A673 (cell line): ENCODE data around the gene MYO1D. TPM values are rescaled to one million over a fixed set of nuclear protein-coding genes. Genes with fewer than 3 reads are reported as not detected.

ENCODE experiments used
- BruUV-seq: library from RNA; stranded (reverse); fragments of 400-500 nt; replicated peaks from 2 replicates; lab custom pipeline; 2021; lab: Mats Ljungman, UMichigan
- CTCF ChIA-PET: fragments of 300-600 bp; sonication (Branson Sonifier 250); formaldehyde crosslinking; loops from one replicate; lab custom pipeline; 2022; ENCODE audit warnings: antibody characterized with exemption; lab: Charles Lee
- POLR2A ChIA-PET: fragments of 300-600 bp; sonication (Branson Sonifier 250); formaldehyde crosslinking; loops from one replicate; lab custom pipeline; 2022; ENCODE audit warnings: antibody characterized with exemption; ENCODE audit not compliant: low non-redundant PET; lab: Charles Lee
- DNase-seq: peaks from one replicate; pipeline ENCODE4 v3.0.0-alpha.2; 2015; ENCODE audit warnings: low spot score
- H3K27ac ChIP-seq: fragments of 200-600 bp; sonication (generic); 2 replicates; pipeline ENCODE4 v1.5.1; 2016; ENCODE audit warnings: mixed run types, low read depth, mild to moderate bottlenecking, mixed read lengths, antibody characterized with exemption, low read length; ENCODE audit not compliant: poor library complexity, severe bottlenecking
- H3K27me3 ChIP-seq: fragments of 200-600 bp; sonication (generic); replicated peaks from 2 replicates; pipeline ENCODE4 v1.6.1; 2017; ENCODE audit warnings: mixed run types, low read depth, mild to moderate bottlenecking, mixed read lengths, antibody characterized with exemption, low read length; ENCODE audit not compliant: insufficient read depth, poor library complexity
- H3K36me3 ChIP-seq: fragments of 200-600 bp; sonication (generic); 2 replicates; pipeline ENCODE4 v1.6.1; 2016; ENCODE audit warnings: mixed run types, mild to moderate bottlenecking, mixed read lengths, antibody characterized with exemption, low read length; ENCODE audit not compliant: insufficient read depth, poor library complexity, severe bottlenecking
- H3K4me1 ChIP-seq: fragments of 200-600 bp; sonication (generic); 2 replicates; pipeline ENCODE4 v1.6.1; 2017; ENCODE audit warnings: mixed run types, mild to moderate bottlenecking, mixed read lengths, antibody characterized with exemption, low read length; ENCODE audit not compliant: insufficient read depth, poor library complexity, severe bottlenecking
- H3K4me3 ChIP-seq: fragments of 200-600 bp; sonication (generic); 2 replicates; pipeline ENCODE4 v1.5.1; 2016; ENCODE audit warnings: low read depth, mixed run types, mild to moderate bottlenecking, mixed read lengths, low read length; ENCODE audit not compliant: poor library complexity, severe bottlenecking
- H3K9me3 ChIP-seq: fragments of 200-600 bp; sonication (generic); 2 replicates; pipeline ENCODE4 v1.6.1; 2016; ENCODE audit warnings: mixed run types, low read depth, mild to moderate bottlenecking, mixed read lengths, antibody characterized with exemption, low read length; ENCODE audit not compliant: poor library complexity, severe bottlenecking
- EZH2 ChIP-seq: fragments of 200-600 bp; sonication (generic); IDR thresholded peaks from 2 replicates; pipeline ENCODE4 v1.6.1; 2017; ENCODE audit warnings: borderline replicate concordance, low read depth, mild to moderate bottlenecking, mixed read lengths, antibody characterized with exemption, low read length; ENCODE audit not compliant: poor library complexity, severe bottlenecking
- intact Hi-C: fragments of 100-400 bp; cut with micrococcal nuclease; formaldehyde crosslinking; loops from one replicate; pipeline ENCODE4 v1.10.0; 2022; ENCODE audit not compliant: unreplicated experiment
- total RNA-seq: library from RNA; stranded (reverse); gene quantifications from 2 replicates; pipeline ENCODE4 v1.2.3, GENCODE V29; 2021
- TF ChIP-seq, protein P1 (sequence below): fragments of 300-800, 200-600 bp; sonication (generic); conservative IDR thresholded peaks from 2 replicates; pipeline ENCODE4 v1.5.1; 2017; ENCODE audit warnings: low read depth, mild to moderate bottlenecking, antibody characterized with exemption, low read length, moderate library complexity, mixed read lengths

MYO1D gene
- total RNA-seq, 1 experiment from 2014 or later, result 10.4 TPM

DNA sequence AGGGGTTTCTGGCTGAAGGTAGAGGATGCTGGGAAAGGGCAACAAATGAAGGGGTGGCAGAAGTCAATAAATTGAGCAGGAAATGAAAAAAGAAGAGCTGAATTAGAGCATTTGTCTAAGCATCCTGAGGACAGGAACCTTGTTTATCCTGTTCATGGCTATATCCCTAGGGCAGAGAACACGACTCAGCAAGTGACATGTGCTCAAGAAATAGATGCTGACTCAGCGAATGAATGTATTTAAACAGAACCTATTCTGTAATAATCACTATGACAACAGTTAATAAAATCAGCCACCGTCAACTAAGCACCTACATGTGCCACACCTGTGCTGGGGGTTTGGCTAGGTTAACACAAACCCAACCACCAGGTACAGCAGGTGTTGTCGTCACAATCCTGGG lies 309.8 kb downstream of the MYO1D start:
- no peaks in the 10 kb centered on the region for H3K9me3 ChIP-seq
- no peak overlapping the region for H3K27ac ChIP-seq
- no peak overlapping the region for H3K4me3 ChIP-seq
- no TSS peak for BruUV-seq
- ChIA-PET CTCF (no interaction called here), POLR2A (no interaction called here)
- DNase-seq, result no peak
- no peaks in the 10 kb centered on the region for H3K27me3 ChIP-seq
- no peaks in the 10 kb centered on the region for H3K36me3 ChIP-seq
- H3K4me1 ChIP-seq, result no peaks in the 10 kb centered on the region
- no peak for TF ChIP-seq EZH2
- intact Hi-C loops, result no loop called here

DNA sequence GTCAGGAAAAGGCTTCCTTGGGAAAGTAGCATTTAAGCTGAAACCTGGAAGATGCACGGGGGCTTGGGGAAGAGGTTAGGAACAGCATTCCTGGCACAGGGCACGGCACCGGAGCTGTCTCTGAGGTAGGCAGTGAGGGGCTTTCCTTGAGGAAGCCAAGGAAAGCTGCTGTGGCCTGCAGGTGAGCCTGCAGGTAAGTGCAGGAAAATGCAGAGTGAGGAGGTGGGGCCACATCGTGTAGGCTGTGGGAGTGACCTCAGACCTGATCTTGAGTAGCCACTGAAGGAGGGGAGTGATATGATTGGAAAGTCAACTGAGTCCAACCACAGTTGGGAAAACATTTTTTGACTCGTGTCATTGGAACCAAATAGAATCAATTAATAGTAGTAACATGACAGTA lies 310.6 kb downstream of the MYO1D start:
- Histone ChIP-seq H3K9me3 (no peaks in the 10 kb centered on the region), H3K27ac (no peak overlapping the region), H3K4me3 (no peak overlapping the region), H3K4me1 (no peaks in the 10 kb centered on the region), H3K27me3 (no peaks in the 10 kb centered on the region), H3K36me3 (no peaks in the 10 kb centered on the region)
- BruUV-seq, result no TSS peak
- ChIA-PET CTCF (no interaction called here), POLR2A (no interaction called here)
- TF ChIP-seq EZH2, result no peak
- TF ChIP-seq, protein P1, sequence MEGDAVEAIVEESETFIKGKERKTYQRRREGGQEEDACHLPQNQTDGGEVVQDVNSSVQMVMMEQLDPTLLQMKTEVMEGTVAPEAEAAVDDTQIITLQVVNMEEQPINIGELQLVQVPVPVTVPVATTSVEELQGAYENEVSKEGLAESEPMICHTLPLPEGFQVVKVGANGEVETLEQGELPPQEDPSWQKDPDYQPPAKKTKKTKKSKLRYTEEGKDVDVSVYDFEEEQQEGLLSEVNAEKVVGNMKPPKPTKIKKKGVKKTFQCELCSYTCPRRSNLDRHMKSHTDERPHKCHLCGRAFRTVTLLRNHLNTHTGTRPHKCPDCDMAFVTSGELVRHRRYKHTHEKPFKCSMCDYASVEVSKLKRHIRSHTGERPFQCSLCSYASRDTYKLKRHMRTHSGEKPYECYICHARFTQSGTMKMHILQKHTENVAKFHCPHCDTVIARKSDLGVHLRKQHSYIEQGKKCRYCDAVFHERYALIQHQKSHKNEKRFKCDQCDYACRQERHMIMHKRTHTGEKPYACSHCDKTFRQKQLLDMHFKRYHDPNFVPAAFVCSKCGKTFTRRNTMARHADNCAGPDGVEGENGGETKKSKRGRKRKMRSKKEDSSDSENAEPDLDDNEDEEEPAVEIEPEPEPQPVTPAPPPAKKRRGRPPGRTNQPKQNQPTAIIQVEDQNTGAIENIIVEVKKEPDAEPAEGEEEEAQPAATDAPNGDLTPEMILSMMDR, result no peak
- no peak for DNase-seq
- intact Hi-C loops, result no loop called here

DNA sequence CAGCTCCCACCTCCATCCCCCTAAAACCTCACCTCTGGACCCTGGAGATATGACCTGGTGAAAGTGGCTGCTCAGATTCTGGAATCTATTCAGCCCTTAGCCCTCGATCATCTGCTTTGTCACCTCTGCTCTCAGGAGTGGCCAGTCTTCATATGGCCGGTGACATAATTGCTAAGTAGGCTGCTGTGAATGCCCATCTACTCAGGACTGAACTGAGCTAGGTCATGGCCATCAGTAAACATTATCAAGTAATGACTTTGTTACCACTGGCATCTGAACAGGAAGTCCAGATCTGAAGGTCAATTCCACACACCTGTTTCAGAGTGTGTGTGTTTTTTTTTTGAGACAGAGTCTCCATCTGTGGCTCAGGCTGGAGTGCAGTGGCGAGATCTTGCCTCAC lies 311.5 kb downstream of the MYO1D start:
- H3K4me3 ChIP-seq, result no peak overlapping the region
- no TSS peak for BruUV-seq
- ChIA-PET CTCF (no interaction called here), POLR2A (no interaction called here)
- H3K27ac ChIP-seq, result no peak overlapping the region
- TF ChIP-seq, protein P1, result no peak
- TF ChIP-seq EZH2, result no peak
- H3K9me3 ChIP-seq, result no peaks in the 10 kb centered on the region
- no peaks in the 10 kb centered on the region for H3K36me3 ChIP-seq
- H3K4me1 ChIP-seq, result no peaks in the 10 kb centered on the region
- DNase-seq, result no peak
- intact Hi-C loops, result no loop called here
- no peaks in the 10 kb centered on the region for H3K27me3 ChIP-seq

DNA sequence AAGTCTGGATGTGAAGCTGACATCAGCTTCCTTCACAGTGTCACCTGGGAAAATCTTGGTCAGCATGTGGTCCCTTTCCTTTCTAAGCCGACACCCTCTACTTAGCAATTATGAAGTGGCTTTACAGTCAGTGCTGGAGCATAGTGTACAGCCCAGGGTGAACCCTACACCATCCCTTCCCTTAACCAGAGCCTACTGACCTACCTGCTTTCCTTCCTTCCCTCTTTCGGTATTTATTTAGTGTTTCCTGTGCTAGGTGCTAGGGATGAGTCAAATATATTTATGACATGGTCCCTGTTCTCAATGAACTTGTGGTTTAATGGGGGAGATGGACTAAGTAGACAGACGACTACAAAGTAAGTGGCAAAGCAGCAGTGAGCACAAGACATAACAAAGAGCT lies 312.6 kb downstream of the MYO1D start:
- no peak for DNase-seq
- Histone ChIP-seq H3K4me1 (no peaks in the 10 kb centered on the region), H3K27me3 (no peaks in the 10 kb centered on the region), H3K9me3 (no peaks in the 10 kb centered on the region), H3K27ac (no peak overlapping the region), H3K36me3 (no peaks in the 10 kb centered on the region), H3K4me3 (no peak overlapping the region)
- no TSS peak for BruUV-seq
- ChIA-PET CTCF (no interaction called here), POLR2A (no interaction called here)
- intact Hi-C loops, result no loop called here
- no peak for TF ChIP-seq EZH2
- TF ChIP-seq, protein P1, result no peak
